ENCODE measurements around the gene LIG1.

The LIG1 gene

DNA sequence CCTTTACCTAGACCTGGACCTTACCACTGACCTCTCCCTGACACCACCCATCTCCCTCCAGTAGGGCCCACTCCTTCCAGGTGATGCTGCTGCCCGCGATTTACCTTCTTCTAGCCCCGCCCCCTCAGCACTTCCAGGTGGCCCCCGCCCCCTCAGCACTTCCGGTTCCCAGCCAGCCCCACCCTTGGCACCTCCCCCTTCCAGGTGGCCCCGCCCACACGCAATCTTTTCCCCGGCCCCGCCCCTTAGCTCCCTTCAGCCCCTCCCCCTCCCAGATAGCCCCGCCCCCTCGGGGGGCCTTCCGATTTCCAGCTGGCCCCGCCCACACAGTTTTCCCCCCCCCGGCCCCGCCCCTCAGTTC, 586 bp downstream of the LIG1 start:
- Mint-ChIP-seq H3K27ac (peak overlapping the region; percentile 99), H3K36me3 (peaks cover 13 to 27% of the 10 kb centered on the region in 2 donors), H3K9me3 (no peaks in the 10 kb centered on the region), H3K4me3 (peak overlapping the region; percentile 88 to 96), H3K4me1 (peaks cover 14 to 27% of the 10 kb centered on the region in 2 donors), H3K27me3 (no peaks in the 10 kb centered on the region)
- DNase-seq (peak; percentile 68), ATAC-seq (replicated peaks) (peak; percentile 17 to 35)

DNA sequence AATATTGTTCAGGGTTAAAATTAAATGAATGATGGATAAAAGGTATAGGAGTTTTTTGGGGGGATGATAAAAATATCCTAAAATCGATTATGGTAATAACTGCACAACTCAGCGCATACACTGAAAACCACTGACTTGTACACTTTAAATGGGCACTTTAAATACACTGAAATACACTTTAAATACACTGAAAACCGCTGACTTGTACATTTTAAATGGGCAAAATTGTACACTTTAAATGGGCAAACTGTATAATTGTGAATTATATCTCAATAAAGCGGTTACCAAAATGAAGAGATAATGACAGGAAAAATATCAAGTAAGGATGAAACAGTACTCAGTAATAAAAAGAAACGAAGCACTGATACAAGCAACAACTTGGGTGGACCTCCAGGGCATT, 1.5 kb downstream of the LIG1 start:
- no peak for ATAC-seq (replicated peaks)
- no peak overlapping the region for H3K27ac Mint-ChIP-seq
- H3K9me3 Mint-ChIP-seq = no peaks in the 10 kb centered on the region

DNA sequence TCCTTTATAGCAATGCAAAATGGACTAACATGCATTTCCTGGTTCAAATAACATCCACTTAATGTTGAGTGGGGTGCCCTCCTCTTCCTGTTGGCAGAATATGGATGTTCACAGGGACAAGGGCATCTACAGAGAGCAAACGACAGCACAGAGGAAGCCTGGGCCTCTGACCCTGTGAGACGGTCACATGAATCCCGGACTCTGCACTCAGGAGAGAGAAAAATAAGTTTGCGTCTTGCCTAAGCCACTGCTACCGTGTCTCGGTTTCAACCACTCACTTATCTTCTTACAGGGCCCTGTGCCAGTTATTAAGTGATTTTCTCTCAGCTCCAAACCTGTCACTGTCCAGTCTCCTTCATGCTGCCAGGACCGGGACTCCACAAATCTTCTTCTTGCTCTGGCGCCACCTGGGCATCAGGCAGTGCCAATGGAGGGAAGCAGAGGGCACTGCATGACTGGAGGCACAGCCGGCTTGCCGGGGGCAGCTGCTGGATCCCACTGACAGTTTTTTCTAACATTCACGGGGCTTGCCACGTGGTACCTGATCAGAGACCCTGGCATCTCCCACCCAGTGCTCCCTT, 11.8 kb downstream of the LIG1 start:
- H3K27ac Mint-ChIP-seq = no peak overlapping the region

More for the DNA sequence above, 1.5 kb downstream of the LIG1 start:
- Mint-ChIP-seq H3K27me3 (no peaks in the 10 kb centered on the region), H3K4me3 (no peak overlapping the region), H3K36me3 (peaks cover 11 to 20% of the 10 kb centered on the region in 2 donors), H3K4me1 (peaks cover 14 to 27% of the 10 kb centered on the region in 2 donors)
- no peak for DNase-seq

DNA sequence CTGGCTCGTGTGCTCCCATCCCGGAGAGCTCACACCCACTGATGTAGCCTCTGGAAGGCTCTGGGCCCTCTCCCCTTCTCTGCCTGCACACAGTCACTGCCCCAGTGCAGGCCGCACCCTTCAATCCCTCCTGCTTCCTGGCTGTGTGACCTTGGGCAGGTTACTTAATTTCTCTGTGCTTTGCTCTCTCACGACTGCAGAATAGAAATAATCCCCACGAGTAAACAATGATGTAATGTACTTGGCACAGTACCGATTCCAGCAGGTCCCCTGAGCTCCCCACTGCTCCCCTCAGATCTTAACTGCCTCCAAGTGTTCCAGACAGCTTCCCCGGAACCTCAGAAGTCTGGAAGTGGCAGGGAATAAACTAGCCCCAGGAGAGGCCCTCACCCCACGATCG, 16.1 kb downstream of the LIG1 start:
- Mint-ChIP-seq H3K4me3 (no peak overlapping the region), H3K9me3 (no peaks in the 10 kb centered on the region), H3K27me3 (no peaks in the 10 kb centered on the region), H3K4me1 (no peaks in the 10 kb centered on the region), H3K36me3 (peaks cover 34 to 45% of the 10 kb centered on the region in 2 donors), H3K27ac (peak overlapping the region; percentile 16)
- ATAC-seq (replicated peaks) (no peak), DNase-seq (no peak)

More for the DNA sequence above, 11.8 kb downstream of the LIG1 start:
- H3K27me3 Mint-ChIP-seq = no peaks in the 10 kb centered on the region
- H3K4me1 Mint-ChIP-seq = peaks cover 0 to 1% of the 10 kb centered on the region in 2 donors
- DNase-seq = no peak
- no peak for ATAC-seq (replicated peaks)
- peaks cover 35 to 59% of the 10 kb centered on the region in 2 donors for H3K36me3 Mint-ChIP-seq
- H3K4me3 Mint-ChIP-seq = no peak overlapping the region
- no peaks in the 10 kb centered on the region for H3K9me3 Mint-ChIP-seq

DNA sequence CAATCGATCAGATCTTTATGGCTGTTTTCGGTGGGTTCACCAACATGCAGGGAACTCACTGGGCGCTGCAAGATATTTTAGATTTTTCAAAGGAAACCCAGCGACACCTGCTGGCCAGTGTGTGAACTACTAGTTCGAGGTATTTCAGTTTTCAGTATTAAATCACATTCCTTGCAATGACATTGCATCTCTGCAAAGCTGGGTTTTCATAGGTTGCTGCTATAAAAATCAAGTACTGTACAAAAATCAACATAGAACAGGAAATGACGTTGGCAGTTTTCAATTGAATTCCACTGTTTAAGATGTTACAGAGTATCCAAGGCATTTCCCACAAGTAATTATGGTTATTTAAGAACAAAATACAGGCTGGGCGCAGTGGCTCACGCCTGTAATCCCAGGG, 17.6 kb downstream of the LIG1 start:
- H3K9me3 Mint-ChIP-seq = no peaks in the 10 kb centered on the region
- peaks cover 31 to 42% of the 10 kb centered on the region in 2 donors for H3K36me3 Mint-ChIP-seq
- DNase-seq (peak; percentile 27), ATAC-seq (replicated peaks) (peak; percentile 44 to 52)
- H3K27ac Mint-ChIP-seq = no peak overlapping the region
- no peak overlapping the region for H3K4me3 Mint-ChIP-seq
- no peaks in the 10 kb centered on the region for H3K4me1 Mint-ChIP-seq
- no peaks in the 10 kb centered on the region for H3K27me3 Mint-ChIP-seq

DNA sequence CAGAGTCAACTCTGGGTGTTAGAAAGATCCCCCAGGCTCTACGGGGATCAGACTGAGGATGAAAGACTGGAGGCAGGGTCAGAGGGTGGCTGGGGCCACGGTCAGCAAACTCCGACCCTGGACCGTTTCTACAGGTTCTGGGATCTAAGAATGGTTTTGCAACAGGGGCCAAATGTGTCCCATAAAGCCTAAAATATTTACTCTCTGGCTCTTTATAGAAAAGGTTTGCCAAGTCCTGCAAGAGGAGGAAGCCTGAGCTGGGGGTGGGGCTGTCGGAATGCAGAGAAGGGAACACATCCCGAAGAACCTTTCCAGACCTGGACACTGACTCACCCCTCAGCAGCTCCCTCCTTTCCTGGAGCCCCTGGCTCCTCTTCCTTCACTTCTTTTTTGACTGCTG, 20.7 kb downstream of the LIG1 start:
- H3K4me3 Mint-ChIP-seq = no peak overlapping the region
- ATAC-seq (replicated peaks) = no peak

DNA sequence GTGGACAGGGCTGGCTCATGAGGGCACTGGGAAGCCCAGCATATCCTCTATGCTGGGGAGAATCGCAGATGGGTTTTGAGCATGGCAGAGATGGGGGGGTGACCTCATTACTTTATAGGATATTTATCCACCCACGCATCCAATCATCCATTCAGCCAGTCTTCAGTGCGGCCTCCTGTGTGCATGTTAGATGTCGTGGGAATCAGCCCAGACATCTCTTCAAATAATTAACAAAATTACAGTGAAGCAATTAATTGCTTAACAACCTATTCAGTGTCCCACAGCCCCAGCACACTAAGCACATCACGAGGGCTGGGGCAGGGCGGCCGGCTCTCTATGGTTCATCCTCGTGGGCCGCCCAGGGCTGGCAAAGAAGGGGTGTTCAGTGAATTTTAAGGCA, 21.6 kb downstream of the LIG1 start:
- H3K36me3 Mint-ChIP-seq = peaks cover 36 to 42% of the 10 kb centered on the region in 2 donors
- H3K4me3 Mint-ChIP-seq = no peak overlapping the region
- DNase-seq = no peak
- H3K9me3 Mint-ChIP-seq = no peaks in the 10 kb centered on the region
- no peak for ATAC-seq (replicated peaks)
- no peaks in the 10 kb centered on the region for H3K27me3 Mint-ChIP-seq
- H3K27ac Mint-ChIP-seq = peak overlapping the region; percentile 47
- H3K4me1 Mint-ChIP-seq = peaks cover 4 to 8% of the 10 kb centered on the region in 2 donors

More for the DNA sequence above, 20.7 kb downstream of the LIG1 start:
- no peak for DNase-seq
- peaks cover 31 to 43% of the 10 kb centered on the region in 2 donors for H3K36me3 Mint-ChIP-seq
- H3K27me3 Mint-ChIP-seq = no peaks in the 10 kb centered on the region
- H3K9me3 Mint-ChIP-seq = no peaks in the 10 kb centered on the region
- H3K4me1 Mint-ChIP-seq = peaks cover 4 to 8% of the 10 kb centered on the region in 2 donors
- no peak overlapping the region for H3K27ac Mint-ChIP-seq

DNA sequence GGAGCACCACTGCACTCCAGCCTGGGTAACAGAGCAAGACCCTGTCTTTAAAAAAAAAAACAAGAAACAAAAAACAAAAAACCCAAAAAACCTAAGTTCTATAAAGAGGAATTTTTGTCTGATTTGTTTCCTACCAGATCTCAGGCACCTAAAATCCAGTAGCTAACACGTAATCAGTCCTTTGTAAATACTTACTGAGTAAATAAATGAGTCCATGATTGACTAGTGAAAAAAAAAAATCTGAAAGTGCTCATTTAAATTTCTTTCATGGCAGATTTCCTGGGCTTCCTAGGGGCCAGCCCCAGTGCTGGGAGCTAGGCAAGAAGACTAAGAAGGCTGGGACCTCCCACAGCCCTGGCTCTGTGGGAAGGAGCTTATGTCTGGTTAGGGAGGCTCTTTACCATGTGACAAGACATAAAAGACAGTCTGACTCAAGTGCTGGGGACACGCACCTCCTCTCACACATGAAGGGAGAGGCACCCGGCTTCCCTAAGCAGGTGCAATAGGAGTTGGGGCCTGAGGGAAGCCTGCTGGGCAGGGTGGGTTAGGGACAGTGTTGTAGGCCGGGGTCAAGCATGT, 22.5 kb downstream of the LIG1 start:
- Mint-ChIP-seq H3K4me1 (peaks cover 4 to 8% of the 10 kb centered on the region in 2 donors), H3K4me3 (no peak overlapping the region), H3K9me3 (no peaks in the 10 kb centered on the region), H3K36me3 (peaks cover 43 to 51% of the 10 kb centered on the region in 2 donors), H3K27ac (no peak overlapping the region), H3K27me3 (no peaks in the 10 kb centered on the region)
- DNase-seq = no peak
- ATAC-seq (replicated peaks) = no peak

DNA sequence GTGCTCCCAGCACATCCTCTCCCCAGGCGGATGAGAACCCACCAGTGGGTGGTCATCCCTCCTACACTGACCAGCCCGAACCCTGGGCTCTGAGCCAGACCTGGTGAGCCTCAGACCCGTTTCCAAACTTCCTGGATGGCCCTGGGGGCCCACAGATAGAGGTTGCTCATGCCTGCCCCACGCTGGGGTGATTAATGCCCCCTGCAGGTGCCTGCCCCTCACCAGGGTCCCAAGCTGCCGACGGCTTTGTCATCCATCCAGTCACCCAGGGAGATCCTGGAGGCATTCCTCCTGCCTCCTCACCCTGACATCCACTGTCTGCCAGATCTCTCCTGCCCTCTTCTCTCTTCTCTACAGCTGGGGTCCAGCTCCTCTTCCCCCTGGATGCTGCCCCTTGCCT, 31.1 kb downstream of the LIG1 start:
- Mint-ChIP-seq H3K27ac (no peak overlapping the region), H3K9me3 (no peaks in the 10 kb centered on the region), H3K36me3 (peaks cover 40 to 47% of the 10 kb centered on the region in 2 donors), H3K27me3 (no peaks in the 10 kb centered on the region), H3K4me3 (no peak overlapping the region), H3K4me1 (no peaks in the 10 kb centered on the region)
- DNase-seq (no peak), ATAC-seq (replicated peaks) (no peak)

DNA sequence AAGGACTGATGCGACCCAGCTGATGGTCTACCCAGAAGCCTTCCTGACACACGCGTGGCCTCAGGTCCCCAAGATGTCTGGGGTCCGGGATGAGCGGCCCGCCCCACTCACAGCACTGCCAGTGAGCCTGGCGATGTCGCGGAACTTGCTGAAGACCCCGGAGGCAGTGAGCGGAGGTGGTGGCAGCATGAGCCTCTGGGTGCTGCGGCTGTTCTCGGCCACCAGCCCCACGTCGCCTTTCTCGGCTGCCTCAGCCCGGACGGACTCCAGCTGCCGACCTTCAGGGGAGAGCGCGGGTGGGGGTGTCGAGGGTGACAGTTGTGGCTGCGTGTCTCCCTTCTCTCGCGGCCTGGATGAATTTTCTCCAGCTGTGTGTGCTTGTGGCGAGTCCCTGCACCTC, 32.7 kb downstream of the LIG1 start:
- Mint-ChIP-seq H3K27me3 (no peaks in the 10 kb centered on the region), H3K27ac (no peak overlapping the region), H3K9me3 (no peaks in the 10 kb centered on the region), H3K4me3 (no peak overlapping the region), H3K36me3 (peaks cover 30 to 40% of the 10 kb centered on the region in 2 donors), H3K4me1 (no peaks in the 10 kb centered on the region)
- ATAC-seq (replicated peaks) (no peak), DNase-seq (no peak)

DNA sequence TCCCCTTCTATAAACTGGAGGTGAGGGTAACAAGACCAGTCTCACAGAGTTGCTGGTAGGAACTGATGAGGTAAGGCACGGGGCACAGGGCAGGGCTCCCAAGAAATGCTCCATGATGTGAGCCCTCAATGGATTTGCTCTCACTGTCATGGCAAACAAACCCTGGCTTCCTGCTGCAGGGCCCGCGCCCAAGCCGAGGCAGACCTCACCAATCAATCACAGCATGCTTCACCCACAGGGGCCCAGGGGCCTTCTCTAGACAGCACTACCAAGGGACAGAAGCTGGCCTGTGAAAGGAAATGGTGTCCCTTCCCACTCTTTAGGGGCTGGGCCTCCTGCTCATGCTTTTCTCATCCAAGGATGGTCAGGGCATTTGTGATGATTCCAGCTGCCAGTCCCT, 33.6 kb downstream of the LIG1 start:
- H3K27ac Mint-ChIP-seq = peak overlapping the region; percentile 37
- no peak for ATAC-seq (replicated peaks)
- no peak for DNase-seq
- no peaks in the 10 kb centered on the region for H3K4me1 Mint-ChIP-seq
- no peak overlapping the region for H3K4me3 Mint-ChIP-seq
- H3K27me3 Mint-ChIP-seq = no peaks in the 10 kb centered on the region
- H3K9me3 Mint-ChIP-seq = no peaks in the 10 kb centered on the region
- H3K36me3 Mint-ChIP-seq = peaks cover 35 to 45% of the 10 kb centered on the region in 2 donors

DNA sequence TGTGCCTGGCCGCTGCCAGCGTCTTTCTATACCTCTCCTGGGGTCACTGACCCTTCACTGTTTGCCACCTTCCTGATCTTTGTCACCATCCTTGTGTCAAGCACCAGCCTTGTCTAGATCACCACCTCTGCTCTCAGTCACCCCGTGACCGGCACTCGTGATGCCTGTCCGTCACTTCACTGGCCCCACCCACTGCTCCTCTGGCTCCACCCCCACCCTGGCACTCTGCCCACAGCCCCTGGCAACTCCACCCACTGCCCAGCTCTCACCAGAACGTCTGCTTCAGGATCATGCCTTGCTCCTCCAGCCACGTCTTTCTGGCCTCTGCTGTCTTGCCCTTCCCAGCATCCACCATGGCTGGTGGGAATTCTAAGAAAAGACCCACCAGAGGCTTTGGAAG, 34.7 kb downstream of the LIG1 start:
- DNase-seq = no peak
- Mint-ChIP-seq H3K9me3 (no peaks in the 10 kb centered on the region), H3K27me3 (no peaks in the 10 kb centered on the region), H3K4me3 (no peak overlapping the region), H3K4me1 (no peaks in the 10 kb centered on the region), H3K27ac (no peak overlapping the region), H3K36me3 (peaks cover 38 to 57% of the 10 kb centered on the region in 2 donors)
- no peak for ATAC-seq (replicated peaks)

DNA sequence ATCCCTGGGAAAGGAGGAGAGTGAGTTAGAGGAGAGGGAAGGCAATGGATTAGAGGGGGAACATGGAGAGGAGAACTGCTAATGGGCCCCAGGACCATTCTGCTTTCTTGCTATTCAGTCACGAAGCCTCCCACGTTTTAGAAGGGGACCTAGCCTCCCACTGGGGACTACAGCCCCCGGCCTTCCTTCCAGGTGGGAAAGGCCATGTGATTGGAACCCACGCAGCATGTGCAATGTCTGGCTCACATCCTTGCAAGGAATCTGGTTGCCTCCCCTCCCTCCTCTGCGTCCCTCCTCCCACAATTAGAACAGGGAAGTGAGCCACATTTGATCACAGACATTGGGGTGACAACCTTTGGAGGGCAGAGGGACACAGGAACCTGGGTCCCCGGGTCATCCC, 37.0 kb downstream of the LIG1 start:
- Mint-ChIP-seq H3K4me3 (no peak overlapping the region), H3K27me3 (no peaks in the 10 kb centered on the region), H3K36me3 (peaks cover 39 to 59% of the 10 kb centered on the region in 2 donors), H3K4me1 (no peaks in the 10 kb centered on the region), H3K9me3 (peaks cover 0 to 4% of the 10 kb centered on the region in 2 donors), H3K27ac (no peak overlapping the region)
- no peak for ATAC-seq (replicated peaks)
- DNase-seq = no peak

DNA sequence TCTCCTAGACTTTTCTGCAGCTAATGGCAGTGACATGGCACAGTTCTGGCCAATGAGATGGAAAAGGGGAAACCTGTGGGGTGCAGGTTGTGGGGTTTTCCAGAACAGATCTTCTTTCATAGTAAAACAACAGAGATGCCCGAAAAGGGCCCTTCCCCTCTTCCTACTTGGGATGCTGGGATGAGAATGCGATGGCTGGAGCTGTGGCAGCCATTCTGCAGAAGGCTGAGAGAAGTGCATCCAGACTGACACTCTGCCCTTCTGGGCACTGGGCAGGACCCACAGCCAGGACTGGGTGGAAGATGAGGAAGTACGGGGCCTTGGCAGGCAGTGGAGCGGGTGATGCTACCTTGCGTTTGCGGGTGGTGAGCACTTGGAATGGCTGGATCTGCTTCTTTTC, 42.6 kb downstream of the LIG1 start:
- ATAC-seq (replicated peaks) (no peak), DNase-seq (no peak)
- Mint-ChIP-seq H3K36me3 (peaks cover 60 to 68% of the 10 kb centered on the region in 2 donors), H3K27me3 (no peaks in the 10 kb centered on the region), H3K27ac (no peak overlapping the region), H3K4me3 (peak overlapping the region in 1 of 2 donors; percentile 39), H3K4me1 (peaks cover under 1 to 7% of the 10 kb centered on the region in 2 donors), H3K9me3 (peaks cover 4 to 9% of the 10 kb centered on the region in 2 donors)

DNA sequence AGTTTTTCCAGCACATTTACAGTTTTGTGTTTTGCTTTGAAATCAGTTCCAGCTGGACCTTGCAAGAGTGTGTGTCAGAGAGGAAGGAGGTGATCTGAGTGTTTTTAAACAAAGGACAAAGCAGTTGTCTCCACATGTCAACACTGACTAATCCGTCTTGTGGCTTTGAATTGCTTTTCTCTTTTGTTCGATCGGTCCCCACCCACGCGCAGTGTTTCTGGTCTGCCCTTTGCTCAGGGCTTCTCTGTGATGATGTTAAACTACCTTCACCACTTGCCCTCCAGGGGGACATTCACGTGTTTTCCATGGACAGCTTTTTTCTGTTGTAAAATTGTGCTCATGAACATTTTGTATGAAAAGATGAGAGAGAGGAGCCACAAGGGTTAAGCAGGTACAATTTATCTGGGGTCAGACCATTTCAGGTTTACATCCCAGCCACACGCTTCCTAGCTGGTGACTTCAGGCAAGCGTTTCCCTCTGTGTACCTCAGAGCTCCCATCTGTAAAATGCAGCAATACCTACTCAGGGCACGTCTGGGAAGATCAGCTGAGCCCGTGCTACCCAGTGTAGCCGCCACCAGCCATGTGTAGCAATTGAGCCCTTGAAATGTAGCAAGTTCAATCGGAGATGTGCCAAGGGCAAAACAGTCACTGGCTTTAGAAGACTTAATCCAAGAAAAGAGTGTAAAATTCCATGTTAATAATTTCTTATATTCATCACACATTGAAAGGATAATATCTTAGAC, 46.1 kb downstream of the LIG1 start:
- H3K36me3 Mint-ChIP-seq = peaks cover 62 to 66% of the 10 kb centered on the region in 2 donors
- DNase-seq = no peak

More for the DNA sequence above, 46.1 kb downstream of the LIG1 start:
- Mint-ChIP-seq H3K27ac (no peak overlapping the region), H3K4me1 (peaks cover 8 to 16% of the 10 kb centered on the region in 2 donors), H3K4me3 (no peak overlapping the region), H3K27me3 (no peaks in the 10 kb centered on the region), H3K9me3 (peaks cover 4 to 9% of the 10 kb centered on the region in 2 donors)
- peak; percentile 44 to 53 for ATAC-seq (replicated peaks)
